Measurements from ENCODE around the gene SLC16A13.
"Not testable (repeated sequence)": the region's sequence is repeated elsewhere in the genome, so short reads cannot be mapped to it uniquely, and the experiment has no call there.

Gene SLC16A13

GRCh38 chr17:7034955-7035590 is 742 bp upstream of the SLC16A13 start:
- no peak for DNase-seq

- DNase-seq = no peak
These were observed 2.4 kb downstream of the SLC16A13 start for GRCh38 chr17:7038025-7038862.

- DNase-seq = no peak
These were observed 4.0 kb downstream of the SLC16A13 start for GRCh38 chr17:7039832-7040231.

GRCh38 chr17:7041607-7042500 is 6.0 kb downstream of the SLC16A13 start:
- DNase-seq = peak; percentile 28

GRCh38 chr17:7042501-7043181 is 6.8 kb downstream of the SLC16A13 start:
- no peak for DNase-seq

GRCh38 chr17:7043182-7043496 is 7.3 kb downstream of the SLC16A13 start:
- no peak for DNase-seq

- DNase-seq = peak; percentile 88
These were observed 7.8 kb downstream of the SLC16A13 start, which contains the start of gene SLC16A11 for GRCh38 chr17:7043497-7044198. Gene SLC16A11, minus strand, starts transcription at chr17:7044092. Its CDS starts 579 bp downstream, at chr17:7043513.

GRCh38 chr17:7045492-7046126 is 9.8 kb downstream of the SLC16A13 start:
- peak; percentile 28 for DNase-seq

- no peak for DNase-seq
These were observed 10.4 kb downstream of the SLC16A13 start for GRCh38 chr17:7046127-7046724.

GRCh38 chr17:7046725-7047397 is 11.0 kb downstream of the SLC16A13 start:
- DNase-seq = not testable (repeated sequence)

- DNase-seq = no peak
These were observed 11.8 kb downstream of the SLC16A13 start for GRCh38 chr17:7047566-7047965.

GRCh38 chr17:7048968-7049367 is 13.2 kb downstream of the SLC16A13 start:
- DNase-seq = no peak

GRCh38 chr17:7050583-7050982 is 14.8 kb downstream of the SLC16A13 start:
- not testable (repeated sequence) for DNase-seq

GRCh38 chr17:7056386-7056785 is 20.6 kb downstream of the SLC16A13 start:
- DNase-seq = no peak

GRCh38 chr17:7058831-7059447 is 23.1 kb downstream of the SLC16A13 start:
- DNase-seq = no peak

GRCh38 chr17:7060165-7060891 is 24.5 kb downstream of the SLC16A13 start:
- DNase-seq = no peak

- no peak for DNase-seq
These were observed 27.8 kb downstream of the SLC16A13 start for GRCh38 chr17:7063518-7064094.

- DNase-seq = no peak
These were observed 28.4 kb downstream of the SLC16A13 start for GRCh38 chr17:7064261-7064660.

- DNase-seq = no peak
These were observed 31.4 kb downstream of the SLC16A13 start for GRCh38 chr17:7067198-7067597.
